Medulla oblongata (tissue), 1 donor: ENCODE results near the gene ARHGAP33.

ENCODE experiments used
- DNase-seq: peaks from one replicate; pipeline ENCODE4 v3.0.0-alpha.2; 2015; ENCODE audit errors: extremely low spot score

The ARHGAP33 gene

GRCh38 chr19:35775298-35776101, at the start of gene ARHGAP33:
TSS of gene ARHGAP33 (plus strand) at chr19:35775564. CDS start at chr19:35775659, 95 bp downstream.
- DNase-seq = peak; percentile 99

DNA sequence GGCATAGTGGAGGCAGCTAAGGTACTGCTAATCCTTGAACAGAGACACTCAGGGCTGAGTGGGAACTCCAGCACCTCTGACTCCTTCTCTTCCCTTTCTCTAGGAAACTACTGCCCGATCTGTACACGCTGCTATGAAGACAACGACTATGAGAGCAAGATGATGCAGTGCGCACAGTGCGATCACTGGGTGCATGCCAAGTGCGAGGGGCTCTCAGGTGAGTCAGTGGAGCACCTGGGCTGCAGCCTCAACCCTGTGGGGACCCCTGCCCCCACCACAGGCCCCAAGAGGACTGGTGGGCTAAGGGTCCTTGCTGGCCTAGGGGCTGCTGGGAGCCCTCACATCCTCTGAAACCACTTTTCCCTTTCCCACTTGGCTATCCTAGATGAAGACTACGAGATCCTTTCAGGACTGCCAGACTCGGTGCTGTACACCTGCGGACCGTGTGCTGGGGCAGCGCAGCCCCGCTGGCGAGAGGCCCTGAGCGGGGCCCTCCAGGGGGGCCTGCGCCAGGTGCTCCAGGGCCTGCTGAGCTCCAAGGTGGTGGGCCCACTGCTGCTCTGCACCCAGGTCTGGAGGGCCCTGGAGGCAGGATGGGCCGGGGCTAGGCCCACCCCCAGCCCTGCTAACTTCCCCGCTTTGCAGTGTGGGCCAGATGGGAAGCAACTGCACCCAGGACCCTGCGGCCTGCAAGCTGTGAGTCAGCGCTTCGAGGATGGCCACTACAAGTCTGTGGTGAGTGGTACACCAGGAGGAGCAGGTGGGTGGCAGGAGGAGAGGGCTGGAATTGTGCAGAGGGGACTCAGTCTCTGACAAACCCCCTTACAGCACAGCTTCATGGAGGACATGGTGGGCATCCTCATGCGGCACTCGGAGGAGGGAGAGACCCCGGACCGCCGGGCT, 48.1 kb upstream of the ARHGAP33 start:
- DNase-seq = no peak

DNA sequence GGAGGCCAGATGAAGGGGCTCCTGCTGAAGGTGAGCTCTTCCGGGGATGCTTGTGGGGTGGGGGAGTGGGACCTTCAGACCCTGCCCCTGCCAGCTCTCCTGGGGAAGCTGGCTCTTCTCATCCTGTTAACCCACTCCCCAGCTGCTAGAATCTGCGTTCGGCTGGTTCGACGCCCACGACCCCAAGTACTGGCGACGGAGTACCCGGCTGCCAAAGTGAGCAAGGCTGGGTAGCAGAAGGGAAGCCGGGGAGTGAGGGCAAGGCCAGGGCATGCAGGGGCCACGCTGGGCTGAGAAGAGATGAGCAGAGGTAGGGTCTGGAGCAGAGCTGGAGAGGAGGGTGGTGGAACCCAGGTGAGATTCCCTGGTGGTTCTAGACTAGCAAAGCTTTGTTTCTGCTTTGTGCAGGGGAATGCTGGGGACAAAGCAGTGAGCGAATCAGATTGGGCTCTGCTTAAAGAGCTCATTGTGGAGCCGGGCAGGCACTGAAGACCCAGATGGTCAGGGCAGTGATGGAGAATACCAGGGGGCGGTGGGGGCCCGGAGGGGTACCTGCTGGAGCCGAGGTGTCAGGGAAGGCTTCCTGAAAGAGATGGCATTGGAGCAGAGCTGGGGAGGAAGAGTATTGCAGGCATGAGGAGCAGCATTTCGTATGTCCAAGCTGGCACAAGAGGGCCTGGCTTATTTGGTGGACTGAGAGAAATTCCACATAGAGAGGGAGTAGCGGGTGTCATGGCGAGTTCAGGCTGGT, 47.2 kb upstream of the ARHGAP33 start:
- DNase-seq = no peak

- no peak for DNase-seq
Observed at GRCh38 chr19:35729021-35729420, 46.3 kb upstream of the ARHGAP33 start.

GRCh38 chr19:35729763-35730162, 45.6 kb upstream of the ARHGAP33 start:
- no peak for DNase-seq

DNA sequence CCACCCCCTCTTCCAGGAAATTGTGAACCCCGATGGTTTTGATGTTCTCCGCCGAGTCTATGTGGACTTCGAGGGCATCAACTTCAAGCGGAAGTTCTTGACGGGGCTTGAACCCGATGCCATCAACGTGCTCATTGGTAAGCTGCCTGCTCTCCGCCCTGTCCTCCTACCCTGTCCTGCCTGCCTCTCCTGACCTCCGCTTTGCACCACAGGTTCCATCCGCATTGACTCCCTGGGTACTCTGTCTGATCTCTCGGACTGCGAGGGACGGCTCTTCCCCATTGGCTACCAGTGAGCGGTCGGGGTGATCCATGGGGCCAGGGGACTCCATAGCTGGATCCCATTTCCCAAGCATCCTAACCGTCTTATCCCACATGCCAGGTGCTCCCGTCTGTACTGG, 45.0 kb upstream of the ARHGAP33 start:
- no peak for DNase-seq

DNA sequence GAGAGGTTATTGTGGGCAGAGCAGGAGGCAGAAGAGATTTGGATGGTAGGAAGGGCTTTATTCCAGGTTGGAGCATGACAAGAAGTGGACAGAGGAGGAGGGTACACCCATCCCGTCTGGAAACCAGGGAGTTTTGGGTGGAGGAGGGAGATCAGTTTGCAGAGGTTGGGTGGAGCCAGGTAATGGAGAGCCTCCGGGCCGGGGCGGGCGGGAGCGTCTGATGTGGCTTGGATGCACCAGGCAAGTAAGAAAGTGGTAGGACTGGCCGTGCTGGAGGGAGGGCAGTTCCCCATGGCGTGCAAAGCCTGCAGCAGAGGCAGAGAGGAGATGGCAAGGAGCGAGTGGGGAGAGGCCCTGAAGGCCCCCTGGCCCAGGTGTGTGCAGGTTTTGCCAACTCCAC, 44.0 kb upstream of the ARHGAP33 start:
- no peak for DNase-seq

DNA sequence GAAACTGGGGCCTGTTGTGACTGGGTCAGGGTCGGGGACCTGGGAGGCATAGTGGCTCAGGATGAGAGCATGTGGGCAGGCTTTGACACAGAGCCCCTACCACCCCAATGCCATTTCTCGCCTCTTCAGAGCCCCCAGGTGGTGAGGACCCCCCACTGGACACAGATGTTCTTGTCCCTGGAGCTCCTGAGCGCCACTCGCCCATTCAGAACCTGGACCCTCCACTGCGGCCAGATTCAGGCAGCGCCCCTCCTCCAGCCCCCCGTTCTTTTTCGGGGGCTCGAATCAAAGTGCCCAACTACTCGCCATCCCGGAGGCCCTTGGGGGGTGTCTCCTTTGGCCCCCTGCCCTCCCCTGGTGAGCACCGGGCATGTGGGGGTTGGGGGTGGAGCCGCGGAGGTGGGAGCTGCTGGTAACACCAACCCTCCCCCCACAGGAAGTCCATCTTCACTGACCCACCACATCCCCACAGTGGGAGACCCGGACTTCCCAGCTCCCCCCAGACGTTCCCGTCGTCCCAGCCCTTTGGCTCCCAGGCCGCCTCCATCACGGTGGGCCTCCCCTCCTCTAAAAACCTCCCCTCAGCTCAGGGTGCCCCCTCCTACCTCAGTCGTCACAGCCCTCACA, 43.5 kb upstream of the ARHGAP33 start:
- DNase-seq = no peak

DNA sequence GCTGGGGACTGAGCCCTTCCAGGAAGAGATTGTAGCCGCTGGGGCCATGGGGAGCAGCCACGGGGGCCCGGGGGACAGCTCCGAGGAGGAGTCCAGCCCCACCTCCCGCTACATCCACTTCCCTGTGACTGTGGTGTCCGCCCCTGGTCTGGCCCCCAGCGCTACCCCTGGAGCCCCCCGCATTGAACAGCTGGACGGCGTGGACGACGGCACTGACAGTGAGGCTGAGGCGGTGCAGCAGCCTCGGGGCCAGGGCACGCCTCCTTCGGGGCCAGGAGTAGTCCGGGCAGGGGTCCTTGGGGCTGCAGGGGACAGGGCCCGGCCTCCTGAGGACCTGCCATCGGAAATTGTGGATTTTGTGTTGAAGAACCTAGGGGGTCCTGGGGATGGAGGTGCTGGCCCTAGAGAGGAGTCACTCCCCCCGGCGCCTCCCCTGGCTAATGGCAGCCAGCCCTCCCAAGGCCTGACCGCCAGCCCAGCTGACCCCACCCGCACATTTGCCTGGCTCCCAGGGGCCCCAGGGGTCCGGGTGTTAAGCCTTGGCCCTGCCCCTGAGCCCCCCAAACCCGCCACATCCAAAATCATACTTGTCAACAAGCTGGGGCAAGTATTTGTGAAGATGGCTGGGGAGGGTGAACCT, 42.7 kb upstream of the ARHGAP33 start:
- no peak for DNase-seq

- no peak for DNase-seq
Observed at GRCh38 chr19:35733180-35734125, 41.9 kb upstream of the ARHGAP33 start.

- DNase-seq = no peak
Observed at GRCh38 chr19:35734273-35734672, 41.1 kb upstream of the ARHGAP33 start.

DNA sequence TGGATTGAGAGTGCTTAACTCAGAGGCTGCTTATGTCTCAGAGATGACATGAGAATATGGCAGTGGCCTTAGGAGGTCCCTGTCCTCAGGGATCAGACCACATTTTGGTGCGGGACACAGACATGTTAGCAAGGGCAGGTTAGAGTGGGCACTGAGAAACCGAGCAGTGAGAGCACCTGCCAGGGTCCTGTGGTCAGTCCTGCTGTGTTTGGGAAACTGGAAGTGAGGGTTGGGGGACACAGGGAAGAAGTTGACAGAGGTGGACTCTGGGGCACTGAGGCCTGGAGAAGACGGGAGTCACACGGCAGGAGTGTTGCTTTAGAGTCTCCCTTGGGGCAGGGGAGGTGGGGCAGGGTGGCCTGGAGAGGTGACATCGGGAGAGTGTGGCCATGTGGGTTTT, 40.5 kb upstream of the ARHGAP33 start:
- no peak for DNase-seq

GRCh38 chr19:35736913-35737886, 38.2 kb upstream of the ARHGAP33 start:
- no peak for DNase-seq

DNA sequence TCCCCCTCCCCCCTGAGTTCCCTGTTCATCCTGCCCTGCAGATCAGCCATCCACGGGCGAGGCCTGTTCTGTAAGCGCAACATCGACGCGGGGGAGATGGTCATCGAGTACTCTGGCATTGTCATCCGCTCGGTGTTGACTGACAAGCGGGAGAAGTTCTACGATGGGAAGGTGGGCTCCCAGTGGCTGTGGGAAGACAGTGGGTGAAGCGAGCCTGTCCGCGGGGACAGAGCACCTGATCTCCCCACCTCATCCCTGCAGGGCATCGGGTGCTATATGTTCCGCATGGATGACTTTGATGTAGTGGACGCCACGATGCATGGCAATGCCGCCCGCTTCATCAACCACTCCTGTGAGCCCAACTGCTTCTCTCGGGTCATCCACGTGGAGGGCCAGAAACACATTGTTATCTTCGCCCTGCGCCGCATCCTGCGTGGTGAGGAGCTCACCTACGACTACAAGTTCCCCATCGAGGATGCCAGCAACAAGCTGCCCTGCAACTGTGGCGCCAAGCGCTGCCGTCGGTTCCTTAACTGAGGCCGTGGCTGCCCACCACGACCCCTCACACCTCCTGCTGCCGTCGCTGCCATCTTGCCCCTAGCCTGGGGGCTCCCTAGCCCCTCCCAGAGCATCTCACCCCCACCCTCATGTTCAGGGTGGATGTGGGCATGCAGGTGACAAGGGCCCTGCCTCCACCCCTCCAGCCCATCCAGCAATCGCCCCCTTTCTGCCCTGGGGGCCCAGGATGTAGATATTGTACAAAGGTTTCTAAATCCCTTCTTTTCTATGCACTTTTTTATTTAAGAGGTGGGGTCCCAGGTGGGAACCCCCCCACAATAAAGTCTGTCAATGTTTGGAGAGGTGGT, 37.1 kb upstream of the ARHGAP33 start:
- DNase-seq = no peak

GRCh38 chr19:35738887-35739229, 36.5 kb upstream of the ARHGAP33 start:
- no peak for DNase-seq

- DNase-seq = no peak
Observed at GRCh38 chr19:35739275-35740107, 35.9 kb upstream of the ARHGAP33 start.

- no peak for DNase-seq
Observed at GRCh38 chr19:35740108-35740422, 35.3 kb upstream of the ARHGAP33 start.
